K562 (cell line): ENCODE data around the gene KAZN. TPM values are rescaled to one million over a fixed set of nuclear protein-coding genes. Genes with fewer than 3 reads are reported as not detected.
A peak's percentile ranks its signal among the peaks of the same experiment; 100 is the strongest.

ENCODE experiments used
- HMG20B ChIP-seq: fragments of 250-450 bp; sonication (Bioruptor Pico); IDR thresholded peaks from 2 replicates; pipeline ENCODE4 v1.5.0; 2021; ENCODE audit warnings: mild to moderate bottlenecking
- JUNB ChIP-seq: fragments of 450-650 bp; formaldehyde crosslinking; conservative IDR thresholded peaks from 2 replicates; pipeline ENCODE4 v1.4.0; 2020; ENCODE audit warnings: mild to moderate bottlenecking
- KLF1 ChIP-seq: fragments of 450-650 bp; IDR thresholded peaks from 2 replicates; pipeline ENCODE4 v1.6.1; 2016; ENCODE audit warnings: missing genetic modification characterization, missing compliant biosample characterization
- MTA1 ChIP-seq: fragments of 450-650 bp; IDR thresholded peaks from 2 replicates; pipeline ENCODE4 v1.6.1; 2017; ENCODE audit warnings: borderline replicate concordance
- NFE2 ChIP-seq: IDR thresholded peaks from 2 replicates; pipeline ENCODE4 v1.6.1; 2014; ENCODE audit warnings: antibody characterized with exemption, low read depth
- NONO ChIP-seq, 2 experiments: fragments of 200-400 bp in 1 of 2; fragments of 450-650 bp in 1 of 2; formaldehyde crosslinking in 1 of 2; IDR thresholded peaks; 2 replicates each; pipeline ENCODE4 v1.6.1; 2017; ENCODE audit warnings: low read depth in 2 of 2, mild to moderate bottlenecking in 2 of 2, moderate library complexity in 2 of 2, low read length in 1 of 2
- RNF2 ChIP-seq: sonication (generic); IDR thresholded peaks from 2 replicates; pipeline ENCODE4 v1.6.1; 2016
- SIN3B ChIP-seq: fragments of 450-650 bp; IDR thresholded peaks from 2 replicates; pipeline ENCODE4 v1.6.1; 2017; ENCODE audit warnings: low read depth, mild to moderate bottlenecking, moderate library complexity
- ZFPM2 ChIP-seq: fragments of 250-450 bp; sonication (Bioruptor Pico); IDR thresholded peaks from 2 replicates; pipeline ENCODE4 v1.5.1; 2022; ENCODE audit warnings: mild to moderate bottlenecking
- ZNF140 ChIP-seq: fragments of 250-450 bp; sonication (Bioruptor Pico); IDR thresholded peaks from 2 replicates; pipeline ENCODE4 v1.8.0; 2021; ENCODE audit warnings: moderate library complexity, mild to moderate bottlenecking, inconsistent platforms
- polyA plus RNA-seq, 8 experiments: library from polyadenylated mRNA; depleted of rRNA in 4 of 8; stranded (reverse) in 5 of 8; unstranded in 3 of 8; fragments of >200 nt; fragmentation: Nextera tagmentation in 2 of 8; fragmentation: Illumina TruSeq in 1 of 8; extraction: Ambion mirVana in 2 of 8; extraction: Trizol in 1 of 8; gene quantifications; 2 replicates each; pipeline versions ENCODE4 v1.2.1 to v1.2.3, GENCODE V29; 2011 to 2014; ENCODE audit warnings: inconsistent platforms in 1 of 8, missing spikeins in 1 of 8
- total RNA-seq, 7 experiments: library from RNA; depleted of rRNA in 6 of 7; stranded (reverse); fragments of >200 nt in 6 of 7; fragmentation: Illumina TruSeq in 2 of 7; extraction: Trizol in 2 of 7; gene quantifications; 2 replicates each; pipeline versions ENCODE4 v1.2.1 to v1.2.3, GENCODE V29; 2011 to 2021; ENCODE audit warnings: low replicate concordance in 1 of 7
- TF ChIP-seq, protein P1 (sequence below): fragments of 250-450 bp; sonication (Bioruptor Pico); IDR thresholded peaks from 2 replicates; pipeline ENCODE4 v1.5.0; 2021; ENCODE audit warnings: mild to moderate bottlenecking, moderate library complexity
- TF ChIP-seq, protein P2 (sequence below): sonication (generic); formaldehyde crosslinking; IDR thresholded peaks from 2 replicates; pipeline ENCODE4 v1.8.0; 2022; ENCODE audit warnings: mild to moderate bottlenecking, missing genetic modification reagents
- TF ChIP-seq, protein P3 (sequence below): sonication (generic); formaldehyde crosslinking; IDR thresholded peaks from 2 replicates; pipeline ENCODE4 v1.9.0; 2022; ENCODE audit warnings: mild to moderate bottlenecking, missing genetic modification reagents
- TF ChIP-seq, protein P4 (sequence below): IDR thresholded peaks from 2 replicates; pipeline ENCODE4 v1.6.1; 2011; ENCODE audit not compliant: insufficient read length; ENCODE audit errors: extremely low read depth

Gene KAZN
- total and polyA plus RNA-seq, 9 of the 15 experiments (the other 6 are each of a cell fraction or from before 2014, with no cell fraction given), result 2.1 to 21.6 (median 5.4) TPM

DNA sequence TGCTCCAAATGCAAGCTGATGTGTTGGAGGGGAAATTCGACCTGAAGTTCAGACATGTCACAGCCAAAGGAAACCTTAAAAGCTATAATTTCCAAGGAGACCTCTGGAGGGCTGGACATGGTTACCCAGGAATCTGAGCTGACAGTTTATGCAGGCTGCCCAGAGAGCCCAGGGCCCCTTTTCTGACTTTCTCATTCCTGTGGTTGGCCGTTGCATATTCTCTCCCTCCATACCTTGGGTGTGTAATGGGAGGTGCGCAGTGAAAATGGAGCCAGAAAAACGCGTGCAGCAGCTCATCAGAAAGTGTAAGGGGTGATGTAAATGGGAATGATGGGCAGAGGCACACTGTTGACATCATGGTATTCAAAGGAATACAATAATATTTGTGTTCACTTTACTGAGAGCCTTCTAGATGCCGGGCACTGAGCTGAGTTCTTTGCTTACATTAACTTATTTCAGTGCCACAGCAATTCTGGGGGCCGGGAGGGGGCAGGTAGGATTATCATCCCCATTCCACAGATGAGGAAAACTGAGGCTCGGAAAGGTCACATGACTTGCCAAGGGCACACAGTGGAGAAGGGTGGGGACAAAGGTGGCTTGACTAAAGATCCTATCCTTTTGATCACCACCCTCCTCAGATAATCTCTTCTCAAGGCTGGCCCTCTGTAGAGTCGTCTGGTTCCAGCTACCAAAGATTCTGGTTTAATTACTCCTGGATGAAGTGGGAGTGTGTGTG lies 38.6 kb downstream of the KAZN start (continued):
- TF ChIP-seq, protein P1, sequence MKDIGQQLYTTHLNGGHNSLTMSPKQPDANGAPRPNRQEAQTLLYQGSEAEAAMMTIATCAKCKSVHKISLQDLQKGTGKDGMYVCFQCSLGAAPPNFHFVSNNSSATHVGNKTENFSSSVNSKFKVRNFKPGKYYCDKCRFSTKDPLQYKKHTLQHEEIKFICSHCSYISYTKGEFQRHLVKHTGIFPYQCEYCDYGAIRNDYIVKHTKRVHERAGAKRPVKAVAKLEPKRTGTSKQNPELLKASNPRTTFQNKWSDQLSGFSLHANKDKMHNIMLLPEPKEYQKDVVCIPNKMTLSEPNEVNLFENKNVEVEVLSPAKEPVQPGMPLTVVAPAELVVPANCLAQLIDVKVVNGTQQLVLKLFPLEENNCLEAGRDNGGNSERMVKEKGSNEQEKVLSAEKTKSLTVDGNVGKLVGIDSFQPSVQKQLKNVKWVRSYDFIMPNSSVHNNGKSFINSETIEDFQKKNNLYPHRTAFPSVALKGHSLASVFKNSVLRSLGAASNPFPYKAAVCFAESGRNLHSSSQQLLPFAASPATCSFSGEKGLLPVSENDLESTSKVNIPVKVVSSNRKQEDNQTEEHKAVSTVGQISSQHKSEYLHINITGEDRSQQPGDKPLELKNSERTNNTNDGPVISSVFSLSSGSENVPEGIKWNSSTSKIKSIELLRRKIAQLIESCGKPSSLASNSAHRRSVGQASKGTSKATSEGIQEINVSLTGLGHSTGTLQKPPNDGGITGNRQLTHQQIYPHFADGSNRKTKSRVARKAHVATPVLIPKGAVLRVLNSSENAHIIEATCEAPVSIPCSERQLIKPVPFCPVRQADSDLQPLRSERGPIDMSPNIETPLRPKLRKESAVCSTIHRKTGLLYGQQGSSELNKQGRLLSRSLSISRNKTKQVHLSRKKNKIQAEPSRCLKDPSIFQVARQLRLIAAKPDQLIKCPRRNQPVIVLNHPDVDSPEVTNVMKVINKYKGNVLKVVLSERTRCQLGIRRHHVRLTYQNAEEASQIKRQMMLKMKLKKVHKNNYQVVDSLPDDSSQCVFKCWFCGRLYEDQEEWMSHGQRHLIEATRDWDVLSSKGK, result no peak
- TF ChIP-seq ZNF140 (CRISPR knock-in tag) (no peak), RNF2 (no peak), NFE2 (no peak), NONO (IDR thresholded peaks at IDR 0.05; ENCODE audit: low read depth in 2 of 2, low read length in 1 of 2) (no peak), JUNB (no peak), SIN3B (no peak), MTA1 (no peak), KLF1 (tag) (no peak), HMG20B (CRISPR knock-in tag) (no peak), ZFPM2 (CRISPR knock-in tag) (no peak)
- TF ChIP-seq, protein P2, sequence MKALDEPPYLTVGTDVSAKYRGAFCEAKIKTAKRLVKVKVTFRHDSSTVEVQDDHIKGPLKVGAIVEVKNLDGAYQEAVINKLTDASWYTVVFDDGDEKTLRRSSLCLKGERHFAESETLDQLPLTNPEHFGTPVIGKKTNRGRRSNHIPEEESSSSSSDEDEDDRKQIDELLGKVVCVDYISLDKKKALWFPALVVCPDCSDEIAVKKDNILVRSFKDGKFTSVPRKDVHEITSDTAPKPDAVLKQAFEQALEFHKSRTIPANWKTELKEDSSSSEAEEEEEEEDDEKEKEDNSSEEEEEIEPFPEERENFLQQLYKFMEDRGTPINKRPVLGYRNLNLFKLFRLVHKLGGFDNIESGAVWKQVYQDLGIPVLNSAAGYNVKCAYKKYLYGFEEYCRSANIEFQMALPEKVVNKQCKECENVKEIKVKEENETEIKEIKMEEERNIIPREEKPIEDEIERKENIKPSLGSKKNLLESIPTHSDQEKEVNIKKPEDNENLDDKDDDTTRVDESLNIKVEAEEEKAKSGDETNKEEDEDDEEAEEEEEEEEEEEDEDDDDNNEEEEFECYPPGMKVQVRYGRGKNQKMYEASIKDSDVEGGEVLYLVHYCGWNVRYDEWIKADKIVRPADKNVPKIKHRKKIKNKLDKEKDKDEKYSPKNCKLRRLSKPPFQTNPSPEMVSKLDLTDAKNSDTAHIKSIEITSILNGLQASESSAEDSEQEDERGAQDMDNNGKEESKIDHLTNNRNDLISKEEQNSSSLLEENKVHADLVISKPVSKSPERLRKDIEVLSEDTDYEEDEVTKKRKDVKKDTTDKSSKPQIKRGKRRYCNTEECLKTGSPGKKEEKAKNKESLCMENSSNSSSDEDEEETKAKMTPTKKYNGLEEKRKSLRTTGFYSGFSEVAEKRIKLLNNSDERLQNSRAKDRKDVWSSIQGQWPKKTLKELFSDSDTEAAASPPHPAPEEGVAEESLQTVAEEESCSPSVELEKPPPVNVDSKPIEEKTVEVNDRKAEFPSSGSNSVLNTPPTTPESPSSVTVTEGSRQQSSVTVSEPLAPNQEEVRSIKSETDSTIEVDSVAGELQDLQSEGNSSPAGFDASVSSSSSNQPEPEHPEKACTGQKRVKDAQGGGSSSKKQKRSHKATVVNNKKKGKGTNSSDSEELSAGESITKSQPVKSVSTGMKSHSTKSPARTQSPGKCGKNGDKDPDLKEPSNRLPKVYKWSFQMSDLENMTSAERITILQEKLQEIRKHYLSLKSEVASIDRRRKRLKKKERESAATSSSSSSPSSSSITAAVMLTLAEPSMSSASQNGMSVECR, result no peak
- TF ChIP-seq, protein P3, sequence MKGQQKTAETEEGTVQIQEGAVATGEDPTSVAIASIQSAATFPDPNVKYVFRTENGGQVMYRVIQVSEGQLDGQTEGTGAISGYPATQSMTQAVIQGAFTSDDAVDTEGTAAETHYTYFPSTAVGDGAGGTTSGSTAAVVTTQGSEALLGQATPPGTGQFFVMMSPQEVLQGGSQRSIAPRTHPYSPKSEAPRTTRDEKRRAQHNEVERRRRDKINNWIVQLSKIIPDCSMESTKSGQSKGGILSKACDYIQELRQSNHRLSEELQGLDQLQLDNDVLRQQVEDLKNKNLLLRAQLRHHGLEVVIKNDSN (CRISPR knock-in tag), result 0 out of 2 replicates have a peak, but pooled peaks have one; percentile 25
- TF ChIP-seq, protein P4, sequence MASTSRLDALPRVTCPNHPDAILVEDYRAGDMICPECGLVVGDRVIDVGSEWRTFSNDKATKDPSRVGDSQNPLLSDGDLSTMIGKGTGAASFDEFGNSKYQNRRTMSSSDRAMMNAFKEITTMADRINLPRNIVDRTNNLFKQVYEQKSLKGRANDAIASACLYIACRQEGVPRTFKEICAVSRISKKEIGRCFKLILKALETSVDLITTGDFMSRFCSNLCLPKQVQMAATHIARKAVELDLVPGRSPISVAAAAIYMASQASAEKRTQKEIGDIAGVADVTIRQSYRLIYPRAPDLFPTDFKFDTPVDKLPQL, result no peak
